GM12872 (cell line): Measurements from ENCODE around the gene PAFAH1B2.

Source experiments
- TF ChIP-seq, protein P1 (sequence below): IDR thresholded peaks from 3 replicates; pipeline ENCODE4 v1.5.1; 2011; ENCODE audit warnings: low read depth, mild to moderate bottlenecking, low read length, moderate library complexity; ENCODE audit not compliant: insufficient read depth

The PAFAH1B2 gene

DNA sequence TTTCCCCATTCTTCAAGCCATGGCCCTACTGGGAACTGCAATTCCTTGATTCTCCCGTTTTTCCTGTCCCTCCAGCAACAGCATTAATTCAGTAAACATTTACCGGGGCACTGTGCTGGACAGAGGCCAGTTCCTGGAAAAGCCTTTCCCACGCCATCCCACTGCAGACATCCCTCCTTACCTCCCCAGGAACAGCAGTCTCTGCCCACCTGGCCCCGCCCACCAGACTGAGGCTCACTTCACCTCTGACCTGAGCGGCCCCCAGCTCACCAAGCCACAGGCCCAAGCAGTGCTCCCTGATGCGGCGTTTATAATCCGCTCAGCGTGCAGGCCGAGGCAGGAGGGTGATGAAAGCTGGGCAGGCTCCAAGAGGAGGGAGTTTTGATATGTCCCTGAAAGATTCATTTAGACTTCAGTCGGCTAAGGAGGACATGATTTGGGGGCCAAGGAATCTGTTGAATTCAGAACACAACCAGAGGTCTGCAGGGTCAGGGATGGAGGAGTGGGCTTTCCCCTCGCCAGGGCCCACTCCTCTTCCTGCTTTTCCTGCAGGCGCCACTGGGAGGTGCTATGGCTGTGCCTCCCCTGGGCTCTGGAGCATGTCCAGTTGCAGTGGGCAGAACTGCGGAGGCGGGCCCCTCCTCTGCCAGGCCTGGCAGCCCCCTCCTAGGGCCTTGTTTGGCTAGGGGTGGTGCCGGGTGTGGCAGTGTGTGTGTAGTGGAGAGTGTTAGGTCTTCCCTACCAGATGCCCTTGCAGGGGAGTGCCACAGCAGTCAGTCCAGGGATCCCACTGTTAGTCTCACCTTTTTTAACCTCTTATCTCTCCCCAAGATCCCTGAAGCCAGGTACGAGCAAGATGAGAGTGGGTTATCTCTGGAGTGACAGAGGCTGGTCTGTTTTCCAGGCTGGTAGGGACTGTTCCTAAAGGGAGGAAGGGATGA is 53.7 kb downstream of the PAFAH1B2 start:
- TF ChIP-seq, protein P1, sequence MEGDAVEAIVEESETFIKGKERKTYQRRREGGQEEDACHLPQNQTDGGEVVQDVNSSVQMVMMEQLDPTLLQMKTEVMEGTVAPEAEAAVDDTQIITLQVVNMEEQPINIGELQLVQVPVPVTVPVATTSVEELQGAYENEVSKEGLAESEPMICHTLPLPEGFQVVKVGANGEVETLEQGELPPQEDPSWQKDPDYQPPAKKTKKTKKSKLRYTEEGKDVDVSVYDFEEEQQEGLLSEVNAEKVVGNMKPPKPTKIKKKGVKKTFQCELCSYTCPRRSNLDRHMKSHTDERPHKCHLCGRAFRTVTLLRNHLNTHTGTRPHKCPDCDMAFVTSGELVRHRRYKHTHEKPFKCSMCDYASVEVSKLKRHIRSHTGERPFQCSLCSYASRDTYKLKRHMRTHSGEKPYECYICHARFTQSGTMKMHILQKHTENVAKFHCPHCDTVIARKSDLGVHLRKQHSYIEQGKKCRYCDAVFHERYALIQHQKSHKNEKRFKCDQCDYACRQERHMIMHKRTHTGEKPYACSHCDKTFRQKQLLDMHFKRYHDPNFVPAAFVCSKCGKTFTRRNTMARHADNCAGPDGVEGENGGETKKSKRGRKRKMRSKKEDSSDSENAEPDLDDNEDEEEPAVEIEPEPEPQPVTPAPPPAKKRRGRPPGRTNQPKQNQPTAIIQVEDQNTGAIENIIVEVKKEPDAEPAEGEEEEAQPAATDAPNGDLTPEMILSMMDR = peak; percentile 39; the same call in 2 of the 3 replicates

DNA sequence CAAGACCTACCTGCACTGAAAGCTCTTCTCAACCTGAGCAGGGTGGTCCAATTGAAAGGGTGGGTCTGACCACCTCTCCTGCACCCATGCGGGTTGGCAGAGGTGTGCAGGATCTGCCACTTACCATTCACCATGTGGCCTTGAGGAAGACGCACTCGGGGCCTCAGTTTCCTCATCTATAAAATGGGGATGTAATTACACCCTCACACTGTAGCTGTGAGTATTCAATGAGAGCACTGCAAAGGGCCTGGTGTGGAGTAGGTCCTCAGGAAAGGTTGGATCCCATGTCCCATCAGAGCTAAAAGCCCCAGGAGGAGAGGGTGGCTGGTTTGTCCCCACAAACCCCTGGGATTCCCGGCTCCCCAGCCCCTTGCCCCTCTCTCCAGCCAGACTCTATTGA is 54.5 kb downstream of the PAFAH1B2 start:
- TF ChIP-seq, protein P1 = no peak

DNA sequence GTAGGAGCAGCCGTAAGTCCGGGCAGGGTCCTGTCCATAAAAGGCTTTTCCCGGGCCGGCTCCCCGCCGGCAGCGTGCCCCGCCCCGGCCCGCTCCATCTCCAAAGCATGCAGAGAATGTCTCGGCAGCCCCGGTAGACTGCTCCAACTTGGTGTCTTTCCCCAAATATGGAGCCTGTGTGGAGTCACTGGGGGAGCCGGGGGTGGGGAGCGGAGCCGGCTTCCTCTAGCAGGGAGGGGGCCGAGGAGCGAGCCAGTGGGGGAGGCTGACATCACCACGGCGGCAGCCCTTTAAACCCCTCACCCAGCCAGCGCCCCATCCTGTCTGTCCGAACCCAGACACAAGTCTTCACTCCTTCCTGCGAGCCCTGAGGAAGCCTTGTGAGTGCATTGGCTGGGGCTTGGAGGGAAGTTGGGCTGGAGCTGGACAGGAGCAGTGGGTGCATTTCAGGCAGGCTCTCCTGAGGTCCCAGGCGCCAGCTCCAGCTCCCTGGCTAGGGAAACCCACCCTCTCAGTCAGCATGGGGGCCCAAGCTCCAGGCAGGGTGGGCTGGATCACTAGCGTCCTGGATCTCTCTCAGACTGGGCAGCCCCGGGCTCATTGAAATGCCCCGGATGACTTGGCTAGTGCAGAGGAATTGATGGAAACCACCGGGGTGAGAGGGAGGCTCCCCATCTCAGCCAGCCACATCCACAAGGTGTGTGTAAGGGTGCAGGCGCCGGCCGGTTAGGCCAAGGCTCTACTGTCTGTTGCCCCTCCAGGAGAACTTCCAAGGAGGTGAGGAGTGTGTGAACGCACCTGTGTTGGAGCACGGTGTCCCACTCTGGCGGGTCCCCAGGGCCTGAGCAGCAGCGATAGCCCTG is 55.2 kb downstream of the PAFAH1B2 start, which contains the start of gene TAGLN:
TSS of gene TAGLN (plus strand) at position 318 of the 863 bp plus-strand sequence. CDS start 3,644 bp downstream, outside the sequence.
- TF ChIP-seq, protein P1 = no peak

DNA sequence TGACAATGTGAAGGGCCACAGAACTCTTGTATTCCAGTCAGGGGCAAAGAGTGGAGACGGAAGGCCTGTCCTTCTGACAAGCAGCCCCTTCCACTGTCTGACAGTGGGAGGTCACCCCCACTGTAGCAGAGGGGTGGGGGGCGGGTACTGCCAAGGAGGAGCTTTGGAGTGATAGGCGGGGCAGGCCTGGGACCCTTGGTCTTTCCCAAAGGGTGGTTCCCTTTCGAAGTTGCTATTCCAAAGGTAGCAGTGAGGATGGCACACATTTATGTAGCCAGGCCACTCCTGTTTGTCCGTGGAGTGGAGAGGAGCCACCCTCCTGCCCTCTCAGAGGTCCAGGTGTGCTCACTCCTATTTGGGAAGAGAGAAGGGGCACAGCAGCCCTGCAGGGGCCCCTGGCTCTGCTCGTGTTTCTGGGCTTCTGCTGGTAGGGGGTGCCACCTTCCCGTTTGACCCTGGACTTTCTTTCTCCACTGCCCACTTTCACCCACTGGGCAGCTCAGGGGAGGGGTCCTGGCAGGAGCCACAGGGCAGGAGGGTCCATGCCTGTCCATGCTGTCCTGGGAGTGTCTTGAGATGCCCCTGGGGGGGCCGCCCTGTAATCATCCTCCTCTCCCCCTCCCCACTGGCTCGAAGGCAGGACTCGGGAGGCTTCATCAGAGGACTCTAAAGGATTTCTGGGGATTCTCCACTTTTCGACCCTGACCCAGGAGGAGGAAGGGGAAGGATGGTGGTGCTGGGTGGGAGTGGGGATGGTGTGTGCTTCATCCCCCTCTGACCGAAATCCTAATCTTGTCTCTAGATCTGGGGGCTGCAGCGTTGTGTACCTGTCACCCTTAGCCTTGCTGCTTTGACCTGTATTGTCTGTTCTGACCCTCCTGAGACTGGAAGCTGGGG is 56.1 kb downstream of the PAFAH1B2 start:
- TF ChIP-seq, protein P1 = no peak

DNA sequence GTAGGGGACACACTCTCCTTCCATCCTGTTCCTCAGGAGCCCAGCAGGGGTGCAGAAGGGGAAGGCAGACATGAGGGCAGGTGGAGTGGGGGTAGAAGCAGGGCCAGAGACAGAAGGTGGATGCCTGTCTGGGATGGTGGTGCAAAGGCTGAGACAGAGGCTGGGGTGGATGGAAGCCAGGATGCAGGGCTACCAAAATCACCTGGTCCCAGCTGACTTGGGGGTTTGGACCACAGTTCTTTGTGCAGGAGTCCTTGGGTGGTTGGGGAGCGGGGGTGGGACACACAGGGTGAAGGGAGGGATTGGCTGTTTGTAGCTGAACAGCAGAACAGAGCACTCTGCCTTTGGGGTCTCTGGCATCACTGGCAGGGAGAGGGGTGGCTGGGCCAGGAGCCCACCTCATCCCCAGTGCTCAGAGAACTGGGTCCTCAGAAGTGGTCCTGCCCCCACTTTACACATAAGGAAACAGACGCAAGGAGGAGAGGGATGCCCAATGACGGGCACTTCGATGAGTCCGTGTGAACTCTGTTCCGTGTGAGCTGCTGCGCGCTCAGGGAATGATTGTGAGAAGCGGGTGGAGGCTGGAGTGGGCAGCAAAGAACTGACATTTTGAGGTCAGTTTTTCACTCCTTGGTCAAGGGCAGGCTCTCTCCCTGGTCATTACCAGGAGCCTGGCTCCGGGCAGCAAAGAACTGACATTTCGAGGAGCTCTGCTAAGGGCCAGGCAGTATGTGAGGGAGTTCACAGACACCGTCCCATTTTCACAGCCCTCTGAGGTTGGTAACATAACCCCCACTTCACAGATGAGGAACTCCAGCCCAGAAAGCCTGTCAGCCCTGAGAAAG is 56.9 kb downstream of the PAFAH1B2 start:
- TF ChIP-seq, protein P1 = no peak

DNA sequence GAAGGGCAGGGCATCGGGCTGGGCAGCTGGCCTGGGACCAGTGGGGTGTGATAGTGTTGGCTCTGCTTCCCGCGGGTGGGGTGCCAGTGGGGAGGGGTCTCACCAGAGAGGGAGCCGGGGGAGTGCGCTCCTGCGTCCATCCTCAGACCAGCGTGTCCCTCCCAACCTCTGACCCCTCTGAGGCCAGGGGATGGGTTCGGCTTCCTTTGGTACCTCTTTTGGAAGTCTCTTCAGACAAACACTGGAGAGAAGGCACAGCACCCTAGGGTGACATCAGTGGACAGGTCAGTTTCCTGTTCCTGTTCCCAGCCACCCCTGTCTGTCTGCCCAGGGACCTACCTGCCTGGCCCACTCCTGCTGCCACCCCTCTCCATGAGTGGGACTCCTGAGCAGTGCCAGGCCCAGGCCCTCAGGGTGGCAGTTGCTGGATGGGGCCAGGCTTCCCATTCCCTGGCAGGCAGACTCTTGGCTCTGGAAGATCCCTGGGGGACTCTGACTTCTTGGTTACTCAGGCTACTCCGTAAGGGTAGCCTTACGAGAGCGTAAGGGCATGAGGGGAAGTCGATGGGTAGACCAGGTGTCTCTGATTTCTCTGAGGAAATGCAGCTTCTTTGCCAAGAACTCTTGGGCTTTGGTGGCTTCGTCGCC is 57.7 kb downstream of the PAFAH1B2 start:
- TF ChIP-seq, protein P1 = no peak
